GM19467 (cell line): ENCODE data around the gene ZNF813.
"Not testable (repeated sequence)": the region's sequence is repeated elsewhere in the genome, so short reads cannot be mapped to it uniquely, and the experiment has no call there.

Source experiments
- ATAC-seq: cut with Tn5 transposase; IDR thresholded peaks from one replicate; pipeline ENCODE4 v1.9.1; 2021; ENCODE audit warnings: mild to moderate bottlenecking, moderate library complexity; ENCODE audit not compliant: unreplicated experiment

Gene ZNF813

DNA sequence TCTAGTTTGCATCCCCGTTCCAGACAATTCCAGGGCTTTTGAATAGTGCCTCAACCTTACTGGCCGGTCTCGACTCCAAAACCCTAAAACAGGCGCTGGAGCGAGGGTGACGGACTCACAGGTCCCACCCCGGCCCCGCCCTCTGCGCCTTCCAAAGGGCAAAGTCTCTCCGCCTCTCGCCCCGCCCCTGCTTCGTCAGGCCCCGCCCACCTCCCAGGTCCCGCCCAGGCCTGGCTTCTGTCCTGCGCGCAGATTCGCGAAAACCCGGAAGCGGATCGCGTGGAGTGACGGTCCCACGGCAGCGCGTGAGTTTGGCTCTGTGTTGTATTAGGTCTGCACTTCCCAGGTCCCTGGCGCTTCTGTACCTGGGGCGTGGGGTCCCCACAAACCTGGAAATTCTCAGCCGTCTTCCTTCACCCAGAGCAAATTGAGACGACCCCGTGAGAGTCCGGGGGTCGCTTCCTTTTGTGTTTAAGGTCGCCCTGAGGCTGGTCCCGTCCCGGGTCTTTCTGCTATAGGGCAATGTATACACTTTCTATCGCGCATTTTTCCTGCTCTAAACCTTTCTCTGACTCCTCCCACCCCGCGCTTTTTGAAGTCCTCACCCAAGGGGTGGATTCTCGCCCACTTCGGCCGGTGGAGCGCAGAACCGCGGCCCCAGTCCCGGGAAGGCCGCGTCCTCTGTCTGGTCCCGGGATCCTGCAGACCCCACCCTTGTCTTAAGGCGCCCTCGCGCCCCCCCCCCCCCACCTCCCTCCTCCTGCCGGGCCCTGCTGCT, at the start of gene ZNF813:
Gene ZNF813, plus strand, starts transcription at position 249 of the 778 bp plus-strand sequence. CDS start 16,090 bp downstream, outside the sequence.
- peak; percentile 65 for ATAC-seq

DNA sequence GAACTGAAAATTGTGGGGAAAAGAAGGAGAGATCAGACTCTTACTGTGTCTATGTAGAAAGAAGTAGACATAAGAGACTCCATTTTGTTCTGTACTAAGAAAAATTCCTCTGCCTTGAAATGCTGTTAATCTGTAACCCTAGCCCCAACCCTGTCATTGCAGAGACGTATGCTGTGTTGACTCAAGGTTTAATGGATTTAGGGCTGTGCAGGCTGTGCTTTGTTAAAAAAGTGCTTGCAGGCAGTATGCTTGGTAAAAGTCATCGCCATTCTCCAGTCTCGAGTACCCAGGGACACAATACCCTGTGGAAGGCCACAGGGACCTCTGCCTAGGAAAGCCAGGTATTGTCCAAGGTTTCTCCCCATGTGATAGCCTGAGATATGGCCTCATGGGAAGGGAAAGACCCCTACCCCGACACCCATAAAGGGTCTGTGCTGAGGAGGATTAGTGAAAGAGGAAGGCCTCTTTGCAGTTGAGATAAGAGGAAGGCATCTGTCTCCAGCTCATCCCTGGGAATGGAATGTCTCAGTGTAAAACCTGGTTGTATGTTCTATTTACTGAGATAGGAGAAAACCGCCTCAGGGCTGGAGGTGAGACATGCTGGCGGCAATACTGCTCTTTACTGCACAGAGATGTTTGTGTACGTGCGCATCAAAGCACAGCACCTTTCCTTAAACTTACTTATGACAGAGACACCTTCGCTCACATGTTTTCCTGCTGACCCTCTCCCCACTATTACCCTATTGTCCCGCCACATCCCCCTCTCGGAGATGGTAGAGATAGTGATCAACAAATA, 46.8 kb upstream of the ZNF813 start:
- not testable (repeated sequence) for ATAC-seq

DNA sequence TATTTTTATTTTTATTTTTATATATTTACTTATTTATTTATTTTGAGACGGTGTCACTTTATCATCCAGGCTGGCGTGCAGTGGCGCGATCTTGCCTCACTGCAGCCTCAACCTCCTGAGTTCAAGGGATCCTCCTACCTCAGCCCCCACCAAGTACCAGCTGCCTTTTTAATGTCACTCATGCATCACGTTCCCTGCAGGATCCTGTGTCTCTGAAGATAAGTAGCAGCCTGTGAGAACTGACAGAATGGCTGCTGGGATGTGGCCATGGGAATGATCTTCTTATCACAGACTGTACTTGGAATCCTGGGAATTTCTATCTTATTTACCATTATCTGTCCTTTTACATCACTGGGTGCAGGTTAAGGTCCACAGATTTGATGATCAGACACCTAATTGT, 45.0 kb upstream of the ZNF813 start:
- ATAC-seq = no peak

DNA sequence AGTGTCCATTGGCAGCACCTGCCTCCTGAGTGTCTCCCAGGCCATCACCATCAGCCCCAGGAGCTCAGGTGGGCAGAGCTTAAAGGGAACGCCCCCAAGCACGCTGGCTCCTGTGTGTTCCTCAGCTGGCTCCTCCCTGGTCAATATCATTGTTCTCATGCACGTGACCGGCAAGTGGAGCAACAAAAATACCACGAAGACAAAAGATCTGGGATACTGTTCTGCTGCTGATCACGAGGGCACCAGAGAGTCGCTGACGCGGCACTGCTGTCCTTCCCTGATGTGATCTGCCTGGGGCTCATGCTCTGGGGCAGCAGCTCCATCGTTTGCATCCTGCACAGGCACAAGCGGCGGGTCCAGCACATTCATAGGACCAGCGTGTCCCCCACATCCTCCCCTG, 44.5 kb upstream of the ZNF813 start:
- ATAC-seq = not testable (repeated sequence)

DNA sequence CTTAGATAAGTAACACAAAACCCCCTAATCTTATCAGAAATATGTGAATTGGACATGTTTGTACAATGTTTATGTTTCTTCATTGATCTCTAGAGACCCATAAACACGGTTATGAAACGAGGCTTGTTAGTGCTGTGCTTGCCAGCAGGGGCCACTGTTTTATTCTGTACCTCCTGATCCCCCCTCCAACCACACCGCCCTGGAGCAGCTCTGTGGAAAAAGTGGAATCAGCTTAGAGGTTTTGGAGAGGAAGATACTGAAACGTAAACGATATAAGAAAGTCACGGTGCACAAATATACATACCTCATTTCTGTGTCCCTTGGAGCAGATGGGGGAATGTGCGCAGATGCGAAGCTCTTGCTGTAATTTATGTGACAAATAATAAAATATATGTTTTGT, 43.9 kb upstream of the ZNF813 start:
- ATAC-seq = not testable (repeated sequence)

DNA sequence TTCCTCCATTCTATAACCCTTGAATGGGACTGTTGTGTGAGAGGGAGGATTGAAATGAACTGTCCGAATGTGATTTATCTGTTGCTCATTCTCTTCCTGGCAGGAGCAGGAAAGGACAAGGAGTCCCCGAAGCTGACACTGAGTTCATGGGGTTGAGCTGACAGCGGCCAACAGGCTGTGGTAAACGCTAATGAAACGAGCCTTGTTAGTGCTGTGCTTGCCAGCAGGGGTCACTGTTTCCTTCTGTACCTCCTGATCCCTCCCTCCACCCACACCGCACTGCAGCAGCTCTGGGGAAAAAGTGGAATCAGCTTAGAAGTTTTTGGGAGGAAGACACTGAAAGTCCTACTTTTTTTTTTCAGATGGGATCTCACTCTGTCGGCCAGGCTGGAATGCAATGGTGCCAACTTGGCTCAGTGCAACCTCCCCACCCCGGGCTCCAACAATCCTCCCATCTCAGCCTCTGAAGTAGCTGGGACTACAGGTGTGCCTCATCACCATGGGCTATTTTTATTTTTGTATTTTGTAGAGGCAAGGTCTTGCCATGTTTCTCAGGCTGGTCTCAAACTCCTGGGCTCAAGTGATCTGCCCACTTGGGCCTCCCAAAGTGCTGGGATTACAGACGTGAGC, 42.5 kb upstream of the ZNF813 start:
- ATAC-seq = no peak

DNA sequence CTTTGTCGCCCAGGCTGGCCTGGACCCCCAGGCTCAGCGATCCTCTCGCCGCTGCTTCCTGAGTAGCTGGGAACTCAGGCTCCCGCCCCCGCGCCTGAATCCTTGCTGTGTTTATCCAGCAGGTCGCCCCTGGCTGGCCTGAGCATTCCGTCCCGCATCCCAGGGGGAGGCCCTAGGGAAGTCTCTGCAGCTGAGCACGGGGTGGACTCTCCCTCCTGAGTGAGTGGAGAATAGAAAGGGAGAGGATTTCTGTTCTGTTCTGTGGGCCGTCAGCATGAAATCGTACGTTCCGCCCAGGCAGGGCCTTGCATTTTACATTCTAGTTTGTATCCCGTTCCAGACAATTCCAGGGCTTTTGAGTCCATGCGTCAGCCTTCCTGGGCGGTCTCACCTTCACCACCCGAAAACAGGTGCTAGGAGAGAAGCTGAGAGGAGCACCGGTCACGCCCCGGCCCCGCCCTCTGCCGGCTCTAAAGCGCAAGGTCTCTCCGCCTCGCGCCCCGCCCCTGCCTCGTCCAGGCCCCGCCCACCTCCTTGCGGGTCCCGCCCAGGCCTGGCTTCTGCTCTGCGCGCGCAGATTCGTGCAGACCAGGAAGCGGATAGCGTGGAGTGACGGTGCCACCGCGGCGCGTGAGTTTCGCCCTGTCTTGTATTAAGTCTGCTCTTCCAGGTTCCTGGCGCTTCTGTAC, 36.0 kb upstream of the ZNF813 start, which contains the start of gene ZNF761:
Gene ZNF761, plus strand, starts transcription at position 586 of the 689 bp plus-strand sequence. CDS start 15,285 bp downstream, outside the sequence.
- ATAC-seq = peak; percentile 92

DNA sequence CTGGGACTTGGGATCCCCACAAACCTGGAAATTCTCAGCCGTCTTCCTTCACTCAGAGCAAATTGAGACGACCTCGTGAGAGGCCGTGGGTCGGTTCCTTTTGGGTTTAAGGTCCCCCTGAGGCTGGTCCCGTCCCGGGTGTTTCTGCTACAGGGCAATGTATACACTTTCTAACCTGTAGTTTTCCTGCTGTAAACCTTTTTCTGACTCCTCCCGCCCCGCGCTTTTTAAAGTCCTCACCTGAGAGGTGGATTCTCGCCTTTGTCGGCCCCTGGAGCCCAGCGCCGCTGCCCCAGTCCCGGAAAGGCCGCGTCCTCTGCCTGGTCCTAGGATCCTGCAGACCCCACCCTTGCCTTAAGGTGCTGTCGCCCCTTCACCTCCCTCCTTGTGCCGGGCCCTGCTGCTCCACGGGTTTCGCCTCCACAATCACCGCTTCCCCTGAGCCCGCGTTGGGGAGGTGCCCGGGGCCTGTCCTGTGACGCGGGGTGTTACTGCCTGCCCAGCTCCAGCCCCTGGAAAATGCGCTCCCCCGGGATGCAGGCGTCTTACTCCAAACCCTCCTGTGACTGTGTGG, 35.4 kb upstream of the ZNF813 start:
- no peak for ATAC-seq

DNA sequence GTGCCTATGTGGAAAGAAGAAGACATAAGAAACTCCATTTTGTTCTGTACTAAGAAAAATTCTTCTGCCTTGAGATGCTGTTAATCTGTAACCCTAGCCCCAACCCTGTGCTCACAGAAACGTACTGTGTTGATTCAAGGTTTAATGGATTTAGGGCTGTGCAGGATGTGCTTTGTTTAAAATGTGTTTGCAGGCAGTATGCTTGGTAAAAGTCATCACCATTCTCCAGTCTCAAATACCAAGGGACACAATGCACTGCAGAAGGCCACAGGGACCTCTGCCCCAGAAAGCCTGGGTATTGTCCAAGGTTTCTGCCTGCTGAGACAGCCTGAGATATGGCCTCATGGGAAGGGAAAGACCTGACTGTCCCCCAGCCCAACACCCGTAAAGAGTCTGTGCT, 23.7 kb upstream of the ZNF813 start:
- not testable (repeated sequence) for ATAC-seq

DNA sequence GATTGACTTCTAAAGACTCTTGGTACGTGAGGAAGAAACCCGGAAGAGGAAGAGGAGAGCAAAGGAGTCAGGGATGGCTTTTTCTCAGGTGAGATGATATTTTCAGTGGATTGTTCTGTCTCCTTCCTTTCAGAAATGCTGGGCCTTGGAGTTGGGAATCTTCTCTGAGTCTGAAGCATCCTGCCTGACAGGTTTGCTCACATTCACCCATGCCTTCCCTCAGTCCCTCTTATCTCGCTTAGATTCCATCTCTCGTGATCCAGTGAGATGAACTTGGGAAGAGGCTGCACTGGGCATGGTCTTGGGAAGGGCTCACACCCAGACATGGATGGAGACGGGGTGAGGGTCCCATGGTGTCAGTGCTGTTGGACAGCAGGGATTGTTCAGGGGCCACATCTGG, 20.3 kb upstream of the ZNF813 start:
- not testable (repeated sequence) for ATAC-seq

DNA sequence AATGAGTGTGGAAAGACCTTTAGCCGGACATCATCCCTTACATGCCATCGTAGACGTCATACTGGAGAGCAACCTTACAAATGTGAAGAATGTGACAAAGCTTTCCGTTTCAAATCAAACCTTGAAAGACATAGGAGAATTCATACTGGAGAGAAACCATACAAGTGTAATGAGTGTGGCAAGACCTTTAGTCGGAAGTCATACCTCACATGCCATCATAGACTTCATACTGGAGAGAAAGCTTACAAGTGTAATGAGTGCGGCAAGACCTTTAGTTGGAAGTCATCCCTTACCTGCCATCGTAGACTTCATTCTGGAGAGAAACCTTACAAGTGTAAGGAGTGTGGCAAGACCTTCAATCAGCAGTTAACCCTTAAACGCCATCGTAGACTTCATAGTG, 11.7 kb upstream of the ZNF813 start:
- ATAC-seq = no peak

DNA sequence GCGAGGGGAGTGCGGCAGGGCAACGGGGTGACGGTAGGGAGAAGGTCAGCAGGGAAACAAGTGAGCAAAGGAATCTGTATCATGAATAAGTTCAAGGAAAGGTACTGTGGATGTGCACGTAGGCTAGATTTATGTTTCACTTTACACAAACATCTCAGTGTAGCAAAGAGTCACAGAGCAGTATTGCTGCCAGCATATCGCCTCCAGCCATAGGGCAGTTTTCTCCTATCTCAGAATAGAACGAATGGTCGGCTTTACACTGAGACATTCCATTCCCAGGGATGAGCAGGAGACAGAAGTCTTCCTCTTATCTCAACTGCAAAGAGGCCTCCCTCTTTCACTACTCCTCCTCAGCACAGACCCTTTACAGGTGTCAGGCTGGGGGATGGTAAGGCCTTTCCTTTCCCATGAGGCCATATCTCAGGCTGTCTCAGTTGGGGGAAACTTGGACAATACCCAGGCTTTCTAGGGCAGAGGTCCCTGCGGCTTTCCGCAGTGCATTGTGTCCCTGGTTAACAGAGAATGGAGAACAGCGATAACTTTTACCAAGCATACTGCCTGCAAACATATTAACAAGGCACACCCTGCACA, 7.3 kb upstream of the ZNF813 start:
- not testable (repeated sequence) for ATAC-seq

DNA sequence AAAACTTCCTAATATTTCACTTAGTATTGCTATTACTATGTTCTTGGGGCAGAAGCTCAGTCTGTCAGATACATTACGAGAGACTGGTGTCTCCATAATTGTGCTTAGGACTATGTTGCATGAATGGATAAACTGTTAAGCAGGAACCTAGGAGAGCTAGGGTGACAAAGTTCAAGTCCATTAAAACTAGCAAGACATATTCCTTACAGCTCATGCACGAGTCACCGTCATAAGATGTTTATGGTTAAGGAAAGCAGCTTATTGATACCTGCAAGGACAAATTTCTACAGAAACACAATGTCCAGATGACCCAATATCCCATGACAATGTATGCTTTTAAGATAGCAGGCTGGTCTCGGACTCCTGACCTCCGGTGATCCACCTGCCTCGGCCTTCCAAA, 5.7 kb upstream of the ZNF813 start:
- ATAC-seq = no peak

DNA sequence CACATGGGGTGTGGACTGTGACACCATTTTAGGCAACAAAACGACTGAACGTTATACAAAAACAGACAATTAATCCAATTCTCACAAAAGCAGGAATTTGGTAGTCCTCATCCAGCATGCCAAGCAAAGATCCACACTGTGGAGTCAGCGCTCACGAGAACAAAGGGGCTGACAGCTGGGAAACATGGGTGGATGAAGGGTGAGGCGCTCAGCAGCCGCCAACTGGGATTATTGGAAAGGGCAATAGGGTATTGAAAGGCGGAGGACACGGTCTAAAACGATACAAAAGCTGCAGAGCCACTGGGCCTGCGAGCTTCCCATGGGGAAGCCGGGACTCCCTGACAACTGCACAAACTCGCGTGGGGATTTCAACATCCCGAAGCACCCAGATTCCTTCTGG, 4.7 kb upstream of the ZNF813 start:
- no peak for ATAC-seq

DNA sequence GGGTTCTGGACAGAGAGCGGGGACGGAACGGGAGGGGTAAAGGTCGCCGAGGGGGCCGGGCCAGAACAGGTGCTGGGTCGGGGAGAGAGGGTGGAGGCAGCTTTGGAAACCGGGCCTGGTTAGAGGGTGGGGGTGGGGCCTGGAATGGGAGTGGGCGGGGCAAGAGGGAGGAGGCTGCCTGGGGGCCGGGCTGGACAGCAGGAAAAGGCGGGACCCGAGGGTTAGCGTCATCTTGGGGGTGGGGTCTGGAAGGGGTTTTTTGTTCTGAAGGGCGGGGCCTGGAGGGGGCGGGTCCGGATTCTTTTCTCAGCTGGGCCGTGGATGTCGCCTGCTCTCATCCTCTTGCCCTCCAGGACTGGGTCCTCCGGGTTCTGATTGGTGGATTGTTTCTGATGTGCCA, 4.3 kb upstream of the ZNF813 start:
- no peak for ATAC-seq

DNA sequence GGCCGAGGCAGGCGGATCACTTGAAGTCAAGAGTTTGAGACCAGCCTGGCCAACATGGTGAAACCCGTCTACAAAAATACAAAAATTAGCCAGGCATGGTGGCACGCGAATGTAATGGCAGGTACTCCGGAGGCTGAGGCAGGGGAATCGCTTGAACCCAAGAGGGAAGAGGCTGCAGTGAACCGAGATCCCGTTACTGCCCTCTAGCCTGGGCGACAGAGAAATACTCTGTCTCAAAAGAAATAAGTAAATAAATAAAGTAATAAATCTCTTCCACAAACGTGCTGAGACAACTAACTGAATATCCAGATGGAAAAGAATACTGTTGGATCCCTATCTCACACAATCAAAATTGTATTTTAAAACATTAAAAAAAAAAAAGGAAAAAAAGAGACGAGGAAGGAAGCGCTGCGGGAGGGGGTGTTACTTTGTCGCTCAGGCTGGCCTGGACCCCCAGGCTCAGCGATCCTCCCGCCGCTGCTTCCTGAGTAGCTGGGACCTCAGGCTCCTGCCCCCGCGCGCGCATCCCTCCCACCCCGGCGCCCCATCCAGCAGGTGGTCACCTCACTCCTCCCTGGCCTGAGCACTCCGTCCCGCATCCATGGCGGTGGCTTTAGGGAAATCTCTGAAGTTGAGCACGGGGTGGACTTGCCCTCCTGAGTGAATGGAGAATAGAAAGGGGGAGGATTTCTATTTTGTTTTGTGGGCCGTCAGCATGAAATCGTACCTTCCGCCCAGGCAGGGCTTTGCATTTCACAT, 628 bp upstream of the ZNF813 start:
- ATAC-seq = peak; percentile 37

DNA sequence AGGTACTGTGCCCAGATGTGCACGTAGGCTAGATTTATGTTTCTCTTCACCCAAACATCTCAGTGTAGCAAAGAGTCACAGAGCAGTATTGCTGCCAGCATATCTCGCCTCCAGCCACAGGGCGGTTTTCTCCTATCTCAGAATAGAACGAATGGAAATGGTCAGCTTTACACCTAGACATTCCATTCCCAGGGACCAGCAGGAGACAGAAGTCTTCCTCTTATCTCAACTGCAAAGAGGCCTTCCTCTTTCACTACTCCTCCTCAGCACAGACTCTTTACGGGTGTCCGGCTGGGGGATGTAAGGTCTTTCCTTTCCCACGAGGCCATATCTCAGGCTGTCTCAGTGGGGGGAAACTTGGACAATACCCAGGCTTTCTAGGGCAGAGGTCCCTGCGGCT, 1.1 kb downstream of the ZNF813 start:
- not testable (repeated sequence) for ATAC-seq

DNA sequence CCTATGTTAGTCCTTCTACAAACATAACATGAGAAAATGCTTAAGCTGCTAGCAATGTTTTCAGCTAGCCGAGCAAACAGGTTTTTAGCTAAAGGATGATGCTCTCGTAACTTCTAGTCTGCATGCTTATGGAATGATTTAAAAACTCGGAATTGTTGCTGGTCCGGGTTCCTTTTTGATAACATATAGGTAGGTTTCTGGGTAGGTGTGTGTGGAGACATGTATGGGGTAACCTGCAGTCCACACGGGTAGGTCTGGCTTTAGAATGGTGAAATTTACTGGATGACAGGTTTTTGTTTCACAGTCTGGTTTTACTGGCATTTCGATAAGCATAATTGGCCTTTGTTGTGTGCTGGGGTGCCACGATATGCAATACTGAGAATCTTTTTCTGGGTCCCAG, 4.4 kb downstream of the ZNF813 start:
- no peak for ATAC-seq

DNA sequence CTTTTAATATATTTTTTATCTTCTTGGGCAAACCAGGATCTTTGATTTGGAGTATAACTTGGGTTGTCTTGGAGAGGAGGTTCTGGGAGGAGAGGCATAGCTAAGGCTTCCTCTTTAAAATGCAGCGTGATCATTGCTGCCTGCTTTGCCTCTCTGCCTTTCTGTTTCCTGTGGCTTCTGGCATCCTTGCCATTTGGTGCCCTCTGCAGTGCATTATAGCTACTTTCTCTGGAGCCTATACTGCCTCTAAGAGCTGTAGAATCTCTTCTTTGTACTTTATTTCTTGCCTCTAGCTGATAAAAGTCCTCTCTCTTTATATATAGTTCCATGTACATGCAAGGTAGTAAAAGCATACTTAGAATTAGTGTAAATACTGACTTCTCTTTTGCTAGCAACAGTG, 7.3 kb downstream of the ZNF813 start:
- not testable (repeated sequence) for ATAC-seq
